Large intestine (tissue), 3 donors: ENCODE measurements around the gene SAP30. TPM values are rescaled to one million over a fixed set of nuclear protein-coding genes. Genes with fewer than 3 reads are reported as not detected.
A peak's percentile ranks its signal among the peaks of the same experiment; 100 is the strongest.

ENCODE experiments used
- DNase-seq, 2 donors: peaks; one replicate each; pipeline versions ENCODE4 v3.0.0 to v3.0.0-alpha.2; 2013
- H3K27ac ChIP-seq: one replicate; pipeline ENCODE4 v1.5.1; 2013; ENCODE audit warnings: low read length
- H3K27me3 ChIP-seq: 2 replicates; pipeline ENCODE4 v1.6.1; 2013; ENCODE audit warnings: low read length; ENCODE audit not compliant: control insufficient read depth, insufficient read depth
- H3K36me3 ChIP-seq: 2 replicates; pipeline ENCODE4 v1.6.1; 2013; ENCODE audit warnings: low read length; ENCODE audit not compliant: control insufficient read depth, insufficient read depth
- H3K4me1 ChIP-seq: one replicate; pipeline ENCODE4 v1.6.1; 2013; ENCODE audit warnings: low read length; ENCODE audit not compliant: control insufficient read depth, insufficient read depth
- H3K4me3 ChIP-seq: one replicate; pipeline ENCODE4 v1.5.1; 2013; ENCODE audit warnings: low read length
- H3K9me3 ChIP-seq: one replicate; pipeline ENCODE4 v1.6.1; 2013; ENCODE audit warnings: mild to moderate bottlenecking, low read depth, low read length, moderate library complexity; ENCODE audit not compliant: control insufficient read depth
- WGBS: methylation state at CpG from one replicate; pipeline ENCODE4 v1.1.5; 2013; ENCODE audit warnings: low lambda C conversion rate; ENCODE audit not compliant: insufficient coverage; 5-methylcytosine and 5-hydroxymethylcytosine counted together
- polyA plus RNA-seq: library from polyadenylated mRNA; unstranded; fragments of 120-200 nt; gene quantifications from one replicate; pipeline ENCODE4 v1.2.1, GENCODE V29; 2013

SAP30 gene
- polyA plus RNA-seq, 1 donor, result 9.5 TPM

- Histone ChIP-seq H3K4me1 (no peaks in the 10 kb centered on the region), H3K9me3 (no peaks in the 10 kb centered on the region), H3K27ac (no peak overlapping the region), H3K27me3 (no peaks in the 10 kb centered on the region), H3K36me3 (peaks cover 2% of the 10 kb centered on the region), H3K4me3 (no peak overlapping the region)
- WGBS, result no CpG with 5 or more reads among the region's 1 CpG
- no peak for DNase-seq
Observed at GRCh38 chr4:173413036-173413435, 42.3 kb downstream of the SAP30 start.

DNA sequence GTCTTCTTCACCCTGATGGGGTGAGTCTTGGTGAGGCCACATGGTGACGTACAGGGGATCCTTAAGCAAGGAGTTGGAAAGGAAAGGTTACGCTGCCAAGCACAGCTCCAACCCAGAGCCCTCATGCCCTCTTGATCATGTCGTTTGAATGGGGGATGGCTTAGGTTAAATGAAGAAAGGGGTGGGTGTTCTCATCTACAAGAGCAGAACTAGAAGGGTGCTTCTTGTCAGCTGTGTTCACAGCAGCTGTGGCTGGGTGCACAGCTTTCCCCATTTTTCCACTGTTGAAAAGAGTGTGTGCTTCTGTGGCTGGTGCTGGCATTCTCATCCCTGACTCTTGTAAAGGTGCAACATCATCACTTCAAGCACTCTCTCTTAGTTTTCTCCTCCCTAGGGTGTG lies 43.7 kb downstream of the SAP30 start:
- H3K4me1 ChIP-seq, result no peaks in the 10 kb centered on the region
- WGBS, result no CpG with 5 or more reads among the region's 3 CpGs
- peaks cover 2% of the 10 kb centered on the region for H3K36me3 ChIP-seq
- H3K4me3 ChIP-seq, result no peak overlapping the region
- no peak overlapping the region for H3K27ac ChIP-seq
- no peak for DNase-seq
- no peaks in the 10 kb centered on the region for H3K27me3 ChIP-seq
- H3K9me3 ChIP-seq, result no peaks in the 10 kb centered on the region

GRCh38 chr4:173415092-173415491 lies 44.3 kb downstream of the SAP30 start:
- Histone ChIP-seq H3K4me1 (no peaks in the 10 kb centered on the region), H3K36me3 (no peaks in the 10 kb centered on the region), H3K27ac (no peak overlapping the region), H3K27me3 (no peaks in the 10 kb centered on the region), H3K4me3 (no peak overlapping the region), H3K9me3 (no peaks in the 10 kb centered on the region)
- DNase-seq, result peak in 1 of 2 donors; percentile 4
- 50% methylated on average over 2 of the region's 3 CpGs for WGBS

DNA sequence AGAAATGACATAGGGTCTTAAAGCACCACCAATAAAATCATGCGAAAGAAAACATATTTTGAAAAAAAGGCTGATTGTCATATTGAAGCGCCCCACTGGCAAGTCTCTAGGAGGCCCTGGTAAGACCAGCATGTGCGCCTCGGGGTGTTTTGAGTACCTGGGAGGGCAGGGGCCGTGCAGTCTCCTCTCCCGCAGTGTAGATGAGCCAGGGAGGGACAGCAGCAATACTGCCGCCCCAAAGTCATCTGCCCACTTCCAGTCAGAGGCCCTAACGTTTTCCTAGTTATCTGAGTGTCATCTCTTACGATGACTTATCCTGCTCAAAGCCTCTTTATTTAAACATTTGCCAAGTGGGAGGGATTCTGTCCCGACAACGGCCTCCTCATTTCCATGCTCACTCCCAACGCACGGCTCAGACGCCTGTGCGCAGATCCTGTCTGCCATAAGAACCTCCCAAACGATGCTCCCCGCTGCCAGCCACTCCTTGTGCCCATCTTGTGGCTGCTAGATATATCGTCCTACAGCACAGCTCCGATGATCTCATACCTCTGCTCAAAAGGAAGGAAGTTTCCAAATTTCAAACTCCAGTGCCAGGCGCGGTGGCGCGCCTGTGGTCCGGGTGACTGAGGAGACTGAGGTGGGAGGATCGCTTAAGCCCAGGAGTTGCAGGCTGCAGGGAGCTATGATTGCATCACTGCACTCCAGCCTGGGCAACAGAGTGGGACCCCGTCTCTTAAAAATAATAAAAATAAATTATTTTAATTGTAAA lies 45.3 kb downstream of the SAP30 start:
- Histone ChIP-seq H3K4me1 (no peaks in the 10 kb centered on the region), H3K9me3 (no peaks in the 10 kb centered on the region), H3K4me3 (no peak overlapping the region), H3K27me3 (no peaks in the 10 kb centered on the region), H3K27ac (no peak overlapping the region), H3K36me3 (no peaks in the 10 kb centered on the region)
- 77% methylated on average over 3 of the region's 26 CpGs for WGBS
- DNase-seq, result no peak

DNA sequence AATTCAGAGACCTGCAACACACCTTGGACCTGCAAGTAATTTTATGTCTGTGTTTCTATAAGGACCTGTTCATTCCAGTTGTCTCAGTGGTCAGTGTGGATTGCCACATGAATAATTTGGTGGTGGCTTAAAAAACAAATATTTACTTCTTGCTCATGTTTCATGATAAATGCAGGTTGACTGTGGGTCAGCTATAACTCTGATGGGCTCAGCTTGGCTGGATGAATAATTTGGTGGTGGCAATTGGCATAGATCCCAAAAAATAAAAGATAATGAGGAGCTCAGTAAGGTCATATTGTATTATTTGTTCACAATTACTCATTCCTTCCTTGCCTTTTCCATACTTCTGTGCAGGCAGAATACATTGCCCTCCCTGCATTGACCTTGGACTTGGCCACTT lies 47.1 kb downstream of the SAP30 start:
- Histone ChIP-seq H3K4me1 (no peaks in the 10 kb centered on the region), H3K4me3 (no peak overlapping the region), H3K9me3 (no peaks in the 10 kb centered on the region), H3K36me3 (no peaks in the 10 kb centered on the region), H3K27me3 (no peaks in the 10 kb centered on the region), H3K27ac (no peak overlapping the region)
- no peak for DNase-seq

DNA sequence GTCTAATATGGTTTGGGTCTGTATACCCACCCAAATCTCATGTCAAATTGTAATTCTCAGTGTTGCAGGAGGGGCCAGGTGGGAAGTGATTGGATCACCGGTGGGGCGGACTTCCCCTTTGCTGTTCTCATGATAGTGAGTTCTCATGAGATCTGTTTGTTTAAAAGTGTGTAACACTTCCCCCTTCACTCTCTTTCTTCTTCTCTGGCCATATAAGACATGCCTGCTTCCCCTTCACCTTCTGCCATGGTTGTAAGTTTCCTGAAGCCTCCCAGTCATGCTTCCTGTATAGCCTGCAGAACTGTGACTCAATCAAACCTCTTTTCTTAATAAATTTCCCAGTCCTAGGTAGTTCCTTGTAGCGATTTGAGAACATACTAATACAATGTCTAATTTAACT lies 47.9 kb downstream of the SAP30 start:
- no peak overlapping the region for H3K4me3 ChIP-seq
- no peaks in the 10 kb centered on the region for H3K4me1 ChIP-seq
- no peaks in the 10 kb centered on the region for H3K9me3 ChIP-seq
- no peaks in the 10 kb centered on the region for H3K27me3 ChIP-seq
- no peak overlapping the region for H3K27ac ChIP-seq
- no peak for DNase-seq
- H3K36me3 ChIP-seq, result no peaks in the 10 kb centered on the region
- 80% methylated on average over 1 of the region's 3 CpGs for WGBS

- peak in 1 of 2 donors; percentile 33 for DNase-seq
- no CpG with 5 or more reads among the region's 4 CpGs for WGBS
- no peak overlapping the region for H3K4me3 ChIP-seq
- no peaks in the 10 kb centered on the region for H3K27me3 ChIP-seq
- H3K4me1 ChIP-seq, result no peaks in the 10 kb centered on the region
- no peak overlapping the region for H3K27ac ChIP-seq
- no peaks in the 10 kb centered on the region for H3K36me3 ChIP-seq
- H3K9me3 ChIP-seq, result no peaks in the 10 kb centered on the region
Observed at GRCh38 chr4:173420324-173420752, 49.6 kb downstream of the SAP30 start.

DNA sequence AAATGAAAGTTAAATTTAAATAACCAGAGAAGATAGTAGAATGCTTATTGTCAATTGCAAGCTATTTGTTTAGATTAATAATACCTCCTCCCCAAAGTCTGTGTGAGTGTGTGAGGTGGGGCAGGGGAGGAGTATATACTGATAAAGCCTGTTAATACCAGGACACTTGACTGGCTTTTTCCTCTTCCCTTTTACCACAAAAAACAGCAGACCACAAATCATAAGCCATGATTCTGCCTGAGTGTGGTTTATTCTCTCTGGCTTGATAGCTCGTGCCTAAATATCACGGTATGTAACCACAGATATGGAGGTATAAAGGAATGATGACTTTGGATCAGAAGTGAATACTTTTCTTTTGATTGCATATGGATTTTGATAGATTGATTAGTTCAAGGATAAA lies 50.0 kb downstream of the SAP30 start:
- Histone ChIP-seq H3K27me3 (no peaks in the 10 kb centered on the region), H3K36me3 (no peaks in the 10 kb centered on the region), H3K9me3 (no peaks in the 10 kb centered on the region), H3K4me1 (no peaks in the 10 kb centered on the region), H3K4me3 (no peak overlapping the region), H3K27ac (no peak overlapping the region)
- WGBS, result 100% methylated on average over 2 of the region's 2 CpGs
- DNase-seq, result no peak

DNA sequence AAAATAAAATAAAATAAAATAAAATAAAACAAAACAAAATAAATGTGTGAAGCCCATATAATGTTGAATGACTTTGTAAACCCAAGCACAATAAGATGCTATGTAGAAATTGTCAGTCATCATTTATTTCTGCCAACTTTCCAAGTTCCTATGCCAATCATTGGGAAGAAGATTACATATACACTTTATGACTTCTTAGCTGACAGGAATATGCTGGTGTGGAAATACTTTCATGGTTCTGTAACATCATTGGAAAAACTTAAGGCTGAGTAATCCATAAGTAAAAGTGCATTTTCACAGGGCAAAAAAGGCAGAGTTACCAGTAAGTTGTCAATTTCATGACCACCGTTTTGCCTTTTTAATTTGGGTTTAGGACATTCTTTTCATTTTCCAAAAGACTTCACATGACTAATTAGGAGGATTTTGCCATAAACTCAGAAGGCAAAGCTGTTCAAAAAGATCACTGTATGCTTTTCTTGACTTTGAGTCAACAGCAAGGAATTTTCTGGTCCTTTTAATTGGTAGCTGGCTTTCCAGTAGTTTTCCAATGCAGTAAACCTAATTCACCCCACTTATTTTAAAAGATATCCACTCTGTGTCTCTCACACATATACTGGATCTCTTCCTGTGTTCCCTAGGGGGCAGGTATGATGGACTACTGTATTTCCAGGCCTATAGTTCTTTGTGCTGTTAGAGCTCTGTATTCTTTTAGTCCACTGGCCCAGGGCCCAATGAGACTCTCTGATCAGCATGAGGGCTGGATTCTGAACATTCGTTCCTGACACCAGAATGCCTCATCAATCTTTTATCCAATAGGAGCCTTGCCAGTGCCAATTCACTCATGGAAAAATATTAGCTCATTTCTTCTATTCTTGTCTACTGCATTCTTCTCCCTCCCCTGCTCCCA lies 54.4 kb downstream of the SAP30 start:
- DNase-seq, result no peak
- WGBS, result no CpG with 5 or more reads among the region's 2 CpGs
- H3K27ac ChIP-seq, result no peak overlapping the region

GRCh38 chr4:173426064-173426463 lies 55.3 kb downstream of the SAP30 start:
- Histone ChIP-seq H3K27me3 (no peaks in the 10 kb centered on the region), H3K27ac (no peak overlapping the region), H3K9me3 (no peaks in the 10 kb centered on the region), H3K36me3 (no peaks in the 10 kb centered on the region), H3K4me3 (no peak overlapping the region), H3K4me1 (no peaks in the 10 kb centered on the region)
- no peak for DNase-seq
- WGBS, result 100% methylated on average over 1 of the region's 2 CpGs

More for the DNA sequence above, 54.4 kb downstream of the SAP30 start:
- Histone ChIP-seq H3K36me3 (no peaks in the 10 kb centered on the region), H3K9me3 (no peaks in the 10 kb centered on the region), H3K4me3 (no peak overlapping the region), H3K4me1 (no peaks in the 10 kb centered on the region), H3K27me3 (no peaks in the 10 kb centered on the region)
